DND-41 (cell line): ENCODE measurements around the gene PSMA5.

ENCODE experiments used
- EZH2 ChIP-seq: IDR thresholded peaks from 3 replicates; pipeline ENCODE4 v1.6.1; 2012; ENCODE audit warnings: borderline replicate concordance, low read depth, mild to moderate bottlenecking, moderate library complexity, low read length, inconsistent platforms; ENCODE audit not compliant: severe bottlenecking
- TF ChIP-seq, protein P1 (sequence below): IDR thresholded peaks from 2 replicates; pipeline ENCODE4 v1.5.1; 2012; ENCODE audit warnings: borderline replicate concordance, low read length, moderate library complexity, mild to moderate bottlenecking; ENCODE audit not compliant: poor library complexity, severe bottlenecking; ENCODE audit errors: extremely low read depth

DNA sequence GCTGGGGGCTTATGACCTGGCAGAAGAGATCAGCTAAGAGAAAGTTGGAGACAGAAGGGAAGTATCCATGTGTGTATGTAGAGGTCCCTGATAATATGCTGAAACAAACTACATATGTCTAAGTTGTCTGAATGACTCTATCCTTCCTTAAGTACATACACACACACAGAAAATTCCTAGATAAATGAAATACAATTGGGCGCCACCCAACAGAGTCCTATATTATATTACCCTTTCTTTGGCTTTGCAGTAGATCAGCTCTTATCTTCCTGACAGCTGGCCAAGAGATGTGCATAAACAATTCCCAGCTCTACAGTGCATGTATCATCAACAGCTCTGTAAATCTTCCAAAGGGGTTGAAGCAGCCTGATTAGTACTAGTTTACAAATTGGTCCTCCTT lies 68.6 kb downstream of the PSMA5 start:
- TF ChIP-seq, protein P1, sequence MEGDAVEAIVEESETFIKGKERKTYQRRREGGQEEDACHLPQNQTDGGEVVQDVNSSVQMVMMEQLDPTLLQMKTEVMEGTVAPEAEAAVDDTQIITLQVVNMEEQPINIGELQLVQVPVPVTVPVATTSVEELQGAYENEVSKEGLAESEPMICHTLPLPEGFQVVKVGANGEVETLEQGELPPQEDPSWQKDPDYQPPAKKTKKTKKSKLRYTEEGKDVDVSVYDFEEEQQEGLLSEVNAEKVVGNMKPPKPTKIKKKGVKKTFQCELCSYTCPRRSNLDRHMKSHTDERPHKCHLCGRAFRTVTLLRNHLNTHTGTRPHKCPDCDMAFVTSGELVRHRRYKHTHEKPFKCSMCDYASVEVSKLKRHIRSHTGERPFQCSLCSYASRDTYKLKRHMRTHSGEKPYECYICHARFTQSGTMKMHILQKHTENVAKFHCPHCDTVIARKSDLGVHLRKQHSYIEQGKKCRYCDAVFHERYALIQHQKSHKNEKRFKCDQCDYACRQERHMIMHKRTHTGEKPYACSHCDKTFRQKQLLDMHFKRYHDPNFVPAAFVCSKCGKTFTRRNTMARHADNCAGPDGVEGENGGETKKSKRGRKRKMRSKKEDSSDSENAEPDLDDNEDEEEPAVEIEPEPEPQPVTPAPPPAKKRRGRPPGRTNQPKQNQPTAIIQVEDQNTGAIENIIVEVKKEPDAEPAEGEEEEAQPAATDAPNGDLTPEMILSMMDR, result no peak
- no peak for TF ChIP-seq EZH2
